GM19328 (cell line): ENCODE data around the gene PVRIG.
"Not testable (repeated sequence)": the region's sequence is repeated elsewhere in the genome, so short reads cannot be mapped to it uniquely, and the experiment has no call there.

Experiments used
- ATAC-seq: cut with Tn5 transposase; IDR thresholded peaks from one replicate; pipeline ENCODE4 v1.9.1; 2021; ENCODE audit warnings: mild to moderate bottlenecking, moderate library complexity; ENCODE audit not compliant: unreplicated experiment

Gene PVRIG

GRCh38 chr7:100270046-100270918, 50.5 kb downstream of the PVRIG start:
- not testable (repeated sequence) for ATAC-seq
